ENCODE results near the gene EDNRB. TPM values are rescaled to one million over a fixed set of nuclear protein-coding genes. Genes with fewer than 3 reads are reported as not detected.

EDNRB gene
- total RNA-seq, 4 donors from 2014 or later, result 1.6 to 14.7 (median 5.0) TPM

DNA sequence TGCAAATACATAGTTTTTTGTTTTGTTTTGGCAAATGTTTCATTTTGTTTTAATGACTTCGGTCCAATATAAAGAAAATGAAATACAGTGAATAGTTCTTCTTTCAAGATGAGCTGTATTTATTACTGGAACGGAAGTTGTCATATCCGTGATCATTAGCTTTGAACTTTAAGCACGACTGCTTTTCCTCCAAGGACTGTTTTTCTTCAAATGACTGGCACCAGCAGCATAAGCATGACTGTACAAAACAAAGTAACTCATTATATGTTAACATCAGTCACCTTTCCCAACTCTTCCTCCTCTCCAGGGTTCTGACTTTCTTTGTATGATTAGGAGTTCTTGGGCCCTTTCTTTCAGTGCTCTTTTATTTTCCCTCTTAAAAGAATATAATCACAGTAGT is 20.5 kb downstream of the EDNRB start:
- H3K9me3 ChIP-seq, result peaks cover 0 to 7% (median 0%) of the 10 kb centered on the region in 3 donors
- intact Hi-C loops (cut with DNase I), result no loop called here
- peak overlapping the region in 3 of 4 donors; percentile 20 to 72 (median 72) for H3K27ac ChIP-seq
- H3K4me1 ChIP-seq, result peaks cover 0 to 19% (median 0%) of the 10 kb centered on the region in 3 donors
- H3K4me3 ChIP-seq, result no peak overlapping the region
- 22 to 53% methylated on average over 4 of the region's 4 CpGs for WGBS, 2 donors
- DNase-seq, result no peak
- no peaks in the 10 kb centered on the region for H3K27me3 ChIP-seq
- peaks cover 0 to 5% (median 0%) of the 10 kb centered on the region in 3 donors for H3K36me3 ChIP-seq
- TF ChIP-seq, protein P1, sequence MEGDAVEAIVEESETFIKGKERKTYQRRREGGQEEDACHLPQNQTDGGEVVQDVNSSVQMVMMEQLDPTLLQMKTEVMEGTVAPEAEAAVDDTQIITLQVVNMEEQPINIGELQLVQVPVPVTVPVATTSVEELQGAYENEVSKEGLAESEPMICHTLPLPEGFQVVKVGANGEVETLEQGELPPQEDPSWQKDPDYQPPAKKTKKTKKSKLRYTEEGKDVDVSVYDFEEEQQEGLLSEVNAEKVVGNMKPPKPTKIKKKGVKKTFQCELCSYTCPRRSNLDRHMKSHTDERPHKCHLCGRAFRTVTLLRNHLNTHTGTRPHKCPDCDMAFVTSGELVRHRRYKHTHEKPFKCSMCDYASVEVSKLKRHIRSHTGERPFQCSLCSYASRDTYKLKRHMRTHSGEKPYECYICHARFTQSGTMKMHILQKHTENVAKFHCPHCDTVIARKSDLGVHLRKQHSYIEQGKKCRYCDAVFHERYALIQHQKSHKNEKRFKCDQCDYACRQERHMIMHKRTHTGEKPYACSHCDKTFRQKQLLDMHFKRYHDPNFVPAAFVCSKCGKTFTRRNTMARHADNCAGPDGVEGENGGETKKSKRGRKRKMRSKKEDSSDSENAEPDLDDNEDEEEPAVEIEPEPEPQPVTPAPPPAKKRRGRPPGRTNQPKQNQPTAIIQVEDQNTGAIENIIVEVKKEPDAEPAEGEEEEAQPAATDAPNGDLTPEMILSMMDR (IDR thresholded peaks at IDR 0.05), result no peak
- no peak for TF ChIP-seq POLR2A (IDR thresholded peaks at IDR 0.05)

DNA sequence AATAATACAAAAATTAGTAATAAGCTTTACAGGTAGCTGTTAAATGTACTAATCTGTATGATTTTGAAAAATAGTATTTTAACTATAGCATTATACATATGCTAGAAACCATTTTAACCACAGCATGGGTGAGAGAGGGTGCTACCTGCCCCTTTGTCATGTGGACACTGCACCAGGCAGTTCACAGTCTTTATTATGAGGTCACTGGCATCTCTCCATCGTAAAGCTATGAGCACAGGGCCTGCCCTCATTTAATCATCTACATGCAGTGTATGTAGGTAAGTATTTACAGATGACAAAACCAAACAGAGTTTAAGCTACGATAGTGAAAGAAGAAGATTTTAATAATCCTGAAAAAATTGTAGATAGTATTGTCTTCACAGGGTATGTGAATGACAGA is 21.7 kb downstream of the EDNRB start:
- TF ChIP-seq, protein P1 (IDR thresholded peaks at IDR 0.05), result no peak
- TF ChIP-seq POLR2A (IDR thresholded peaks at IDR 0.05), result no peak
- no peaks in the 10 kb centered on the region for H3K36me3 ChIP-seq
- intact Hi-C loops (cut with DNase I), result no loop called here
- H3K9me3 ChIP-seq, result no peaks in the 10 kb centered on the region
- no peaks in the 10 kb centered on the region for H3K27me3 ChIP-seq
- WGBS, 2 donors, result 48 to 58% methylated on average over 2 of the region's 2 CpGs
- DNase-seq, result no peak
- peak overlapping the region in 3 of 4 donors; percentile 56 to 72 (median 72) for H3K27ac ChIP-seq
- H3K4me3 ChIP-seq, result no peak overlapping the region
- H3K4me1 ChIP-seq, result peaks cover 0 to 19% (median 0%) of the 10 kb centered on the region in 3 donors

DNA sequence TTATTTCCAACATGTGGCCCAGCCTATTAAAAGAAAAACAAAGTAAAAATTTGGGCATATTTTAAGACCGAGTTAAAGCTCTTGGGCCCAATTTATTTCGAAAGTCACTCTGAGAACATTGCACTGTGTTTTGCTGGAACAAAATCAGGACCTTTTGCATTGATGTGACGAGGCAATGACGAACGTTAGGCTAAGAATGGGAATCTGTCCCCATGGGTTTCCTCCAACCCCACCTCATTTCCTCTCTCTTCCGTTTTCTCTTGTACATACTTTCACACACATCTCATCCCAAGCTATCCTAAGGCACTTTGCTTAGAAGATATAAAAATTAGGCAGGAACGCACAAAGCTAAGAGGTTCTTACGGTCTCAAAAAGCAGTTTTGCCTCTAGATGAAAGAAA is 22.1 kb downstream of the EDNRB start:
- intact Hi-C loops (cut with DNase I), result no loop called here
- no peak for TF ChIP-seq POLR2A (IDR thresholded peaks at IDR 0.05)
- TF ChIP-seq, protein P1 (IDR thresholded peaks at IDR 0.05), result no peak
- Histone ChIP-seq H3K27me3 (no peaks in the 10 kb centered on the region), H3K4me3 (no peak overlapping the region), H3K4me1 (peaks cover 0 to 19% (median 0%) of the 10 kb centered on the region in 3 donors), H3K9me3 (no peaks in the 10 kb centered on the region), H3K27ac (peak overlapping the region in 3 of 4 donors; percentile 56 to 72 (median 72)), H3K36me3 (no peaks in the 10 kb centered on the region)
- no peak for DNase-seq
- WGBS, 2 donors, result 60 to 70% methylated on average over 8 of the region's 8 CpGs

DNA sequence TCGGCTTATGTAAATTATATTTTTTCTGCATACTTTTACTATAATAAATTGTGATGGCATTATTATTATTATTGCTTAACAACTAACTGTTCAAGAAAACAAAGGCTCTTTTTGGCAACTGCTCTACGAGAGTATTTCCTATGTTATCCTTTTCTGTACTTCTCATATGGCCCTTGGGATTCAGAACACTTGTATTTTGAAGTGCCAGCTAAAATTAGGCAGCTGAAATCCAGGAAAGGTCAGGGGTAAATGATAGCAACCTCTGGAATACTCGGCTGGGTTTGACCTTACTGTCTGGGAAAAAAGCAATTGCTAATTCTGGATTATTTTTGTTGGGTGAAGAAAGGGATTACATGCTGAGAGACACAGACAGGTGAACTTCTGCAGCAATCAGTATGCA is 23.9 kb downstream of the EDNRB start:
- H3K4me3 ChIP-seq, result no peak overlapping the region
- peaks cover 0 to 19% (median 0%) of the 10 kb centered on the region in 3 donors for H3K4me1 ChIP-seq
- TF ChIP-seq POLR2A (IDR thresholded peaks at IDR 0.05), result no peak
- TF ChIP-seq, protein P1 (IDR thresholded peaks at IDR 0.05), result no peak
- no peaks in the 10 kb centered on the region for H3K27me3 ChIP-seq
- DNase-seq, result no peak
- no peaks in the 10 kb centered on the region for H3K36me3 ChIP-seq
- WGBS, 2 donors, result 32 to 55% methylated on average over 3 of the region's 3 CpGs
- no peaks in the 10 kb centered on the region for H3K9me3 ChIP-seq
- intact Hi-C loops (cut with DNase I), result no loop called here
- no peak overlapping the region for H3K27ac ChIP-seq

DNA sequence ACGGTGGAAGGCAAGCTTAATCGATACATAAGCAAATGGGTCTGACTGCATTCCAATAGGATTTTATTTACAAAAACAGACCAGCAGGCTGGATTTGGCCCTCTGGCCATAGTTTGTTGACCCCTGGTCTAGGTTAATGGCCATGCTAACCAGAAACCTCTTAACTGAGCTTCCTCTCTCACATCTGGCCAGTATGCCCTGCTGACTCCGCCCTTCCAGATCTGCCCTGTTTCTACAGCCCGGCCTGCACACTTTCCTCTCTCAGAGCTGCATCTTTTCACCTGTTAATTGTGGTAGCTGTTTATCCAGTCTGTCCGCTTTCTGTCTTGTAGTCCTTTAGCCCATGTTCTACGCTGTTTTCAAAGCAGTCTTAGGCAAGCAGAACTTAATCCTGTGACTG is 25.6 kb downstream of the EDNRB start:
- Histone ChIP-seq H3K27ac (no peak overlapping the region), H3K36me3 (no peaks in the 10 kb centered on the region), H3K4me3 (no peak overlapping the region), H3K4me1 (peaks cover 0 to 19% (median 0%) of the 10 kb centered on the region in 3 donors), H3K27me3 (no peaks in the 10 kb centered on the region), H3K9me3 (no peaks in the 10 kb centered on the region)
- no peak for TF ChIP-seq POLR2A (IDR thresholded peaks at IDR 0.05)
- TF ChIP-seq, protein P1 (IDR thresholded peaks at IDR 0.05), result no peak
- WGBS, 2 donors, result 80% methylated on average over 6 of the region's 6 CpGs
- intact Hi-C loops (cut with DNase I), result no loop called here
- DNase-seq, result no peak
